H9 (cell line): ENCODE measurements around the gene OR2AK2. TPM values are rescaled to one million over a fixed set of nuclear protein-coding genes. Genes with fewer than 3 reads are reported as not detected.

ENCODE experiments used
- DNase-seq: peaks from one replicate; pipeline ENCODE4 v3.0.0-alpha.2; 2017
- H2AFZ ChIP-seq: one replicate; pipeline ENCODE4 v1.6.1; 2013; ENCODE audit warnings: mild to moderate bottlenecking, low read length, control low read depth, moderate library complexity
- H2AK5ac ChIP-seq: 2 replicates; pipeline ENCODE4 v1.6.1; 2013; ENCODE audit warnings: low read length, control low read depth, mixed read lengths; ENCODE audit not compliant: insufficient read length
- H2BK120ac ChIP-seq: one replicate; pipeline ENCODE4 v1.6.1; 2013; ENCODE audit warnings: low read depth, mild to moderate bottlenecking, low read length, control low read depth, inconsistent platforms; ENCODE audit not compliant: poor library complexity, severe bottlenecking
- H2BK12ac ChIP-seq: 2 replicates; pipeline ENCODE4 v1.6.1; 2013; ENCODE audit warnings: low read length, control low read depth, mixed read lengths, low read depth; ENCODE audit not compliant: insufficient read length
- H2BK15ac ChIP-seq: 2 replicates; pipeline ENCODE4 v1.6.1; 2013; ENCODE audit warnings: low read depth, low read length, control low read depth
- H2BK20ac ChIP-seq: one replicate; pipeline ENCODE4 v1.6.1; 2013; ENCODE audit warnings: low read depth, mild to moderate bottlenecking, low read length, control low read depth, inconsistent platforms; ENCODE audit not compliant: poor library complexity, severe bottlenecking
- H2BK5ac ChIP-seq: 2 replicates; pipeline ENCODE4 v1.6.1; 2013; ENCODE audit warnings: low read length, control low read depth, mixed read lengths; ENCODE audit not compliant: insufficient read length
- H3K14ac ChIP-seq: 2 replicates; pipeline ENCODE4 v1.6.1; 2013; ENCODE audit warnings: low read length, control low read depth; ENCODE audit not compliant: insufficient read depth
- H3K18ac ChIP-seq: 2 replicates; pipeline ENCODE4 v1.6.1; 2013; ENCODE audit warnings: low read depth, mild to moderate bottlenecking, mixed read lengths, low read length, control low read depth; ENCODE audit not compliant: insufficient read length
- H3K23ac ChIP-seq: 2 replicates; pipeline ENCODE4 v1.6.1; 2013; ENCODE audit warnings: low read length, control low read depth, mixed read lengths, low read depth; ENCODE audit not compliant: insufficient read length
- H3K23me2 ChIP-seq: 2 replicates; pipeline ENCODE4 v1.6.1; 2013; ENCODE audit warnings: low read depth, mild to moderate bottlenecking, mixed read lengths, low read length, control low read depth; ENCODE audit not compliant: insufficient read length, poor library complexity, severe bottlenecking
- H3K27ac ChIP-seq: 2 replicates; pipeline ENCODE4 v1.5.1; 2013; ENCODE audit warnings: low read length, control low read depth, mixed read lengths, low read depth; ENCODE audit not compliant: insufficient read length
- H3K27me3 ChIP-seq: 2 replicates; pipeline ENCODE4 v1.6.1; 2013; ENCODE audit warnings: low read length, control low read depth, inconsistent platforms; ENCODE audit not compliant: insufficient read depth
- H3K4ac ChIP-seq: 2 replicates; pipeline ENCODE4 v1.6.1; 2013; ENCODE audit warnings: low read depth, mild to moderate bottlenecking, control low read depth, inconsistent platforms, low read length, moderate library complexity
- H3K4me1 ChIP-seq: 2 replicates; pipeline ENCODE4 v1.6.1; 2013; ENCODE audit warnings: low read length, control low read depth, inconsistent platforms; ENCODE audit not compliant: insufficient read depth
- H3K4me2 ChIP-seq: 2 replicates; pipeline ENCODE4 v1.6.1; 2013; ENCODE audit warnings: low read length, control low read depth, mixed read lengths; ENCODE audit not compliant: insufficient read length, insufficient read depth
- H3K56ac ChIP-seq: 2 replicates; pipeline ENCODE4 v1.6.1; 2013; ENCODE audit warnings: low read depth, mild to moderate bottlenecking, mixed read lengths, low read length, control low read depth; ENCODE audit not compliant: insufficient read length
- H3K79me1 ChIP-seq: 2 replicates; pipeline ENCODE4 v1.6.1; 2013; ENCODE audit warnings: low read depth, mild to moderate bottlenecking, moderate library complexity, low read length, control low read depth, inconsistent platforms; ENCODE audit not compliant: insufficient read depth, poor library complexity, severe bottlenecking
- H3K79me2 ChIP-seq: 2 replicates; pipeline ENCODE4 v1.6.1; 2013; ENCODE audit warnings: low read length, control low read depth, inconsistent platforms; ENCODE audit not compliant: insufficient read depth
- H3K9ac ChIP-seq: 2 replicates; pipeline ENCODE4 v1.6.1; 2013; ENCODE audit warnings: low read length, control low read depth, mixed read lengths; ENCODE audit not compliant: insufficient read length; ENCODE audit errors: extremely low read depth
- H3K9me3 ChIP-seq: one replicate; pipeline ENCODE4 v1.6.1; 2013; ENCODE audit warnings: low read depth, low read length, inconsistent platforms; ENCODE audit not compliant: control insufficient read depth
- H3T11ph ChIP-seq: one replicate; pipeline ENCODE4 v1.6.1; 2013; ENCODE audit warnings: mild to moderate bottlenecking, low read length, control low read depth, inconsistent platforms
- H4K20me1 ChIP-seq: one replicate; pipeline ENCODE4 v1.6.1; 2013; ENCODE audit not compliant: control insufficient read depth, insufficient read length, insufficient read depth
- H4K5ac ChIP-seq: 2 replicates; pipeline ENCODE4 v1.6.1; 2013; ENCODE audit warnings: low read depth, mild to moderate bottlenecking, mixed read lengths, low read length, control low read depth; ENCODE audit not compliant: insufficient read length
- H4K8ac ChIP-seq: replicated peaks from 2 replicates; pipeline ENCODE4 v1.6.1; 2013; ENCODE audit warnings: low read length, control low read depth, mixed read lengths, low read depth; ENCODE audit not compliant: insufficient read length
- H4K91ac ChIP-seq: 2 replicates; pipeline ENCODE4 v1.6.1; 2013; ENCODE audit warnings: low read depth, mild to moderate bottlenecking, moderate library complexity, mixed read lengths, low read length, control low read depth; ENCODE audit not compliant: insufficient read length
- H3K27ac Mint-ChIP-seq, 3 experiments: 2 replicates in 2 of 3; 3 replicates in 1 of 3; pipeline ENCODE4 v1.8.0; 2020 to 2021; ENCODE audit warnings: mixed read lengths in 3 of 3, mild to moderate bottlenecking in 1 of 3, moderate library complexity in 1 of 3
- H3K27me3 Mint-ChIP-seq: 2 replicates; pipeline ENCODE4 v1.8.0; 2021; ENCODE audit warnings: low read depth, mild to moderate bottlenecking, moderate library complexity, mixed read lengths
- H3K36me3 Mint-ChIP-seq, 3 experiments: 2 replicates in 2 of 3; 3 replicates in 1 of 3; pipeline ENCODE4 v1.8.0; 2020 to 2021; ENCODE audit warnings: low read depth in 3 of 3, mixed read lengths in 3 of 3; ENCODE audit not compliant: insufficient read depth in 1 of 3
- H3K4me1 Mint-ChIP-seq, 2 experiments: 2 replicates each; pipeline ENCODE4 v1.8.0; 2020; ENCODE audit warnings: mixed read lengths in 2 of 2
- H3K4me3 Mint-ChIP-seq, 2 experiments: 2 replicates in 1 of 2; 3 replicates in 1 of 2; pipeline ENCODE4 v1.8.0; 2020 to 2021; ENCODE audit warnings: mild to moderate bottlenecking in 2 of 2, mixed read lengths in 2 of 2, moderate library complexity in 1 of 2
- H3K9me3 Mint-ChIP-seq, 2 experiments: 2 replicates in 1 of 2; 3 replicates in 1 of 2; pipeline ENCODE4 v1.8.0; 2020; ENCODE audit warnings: mild to moderate bottlenecking in 2 of 2, mixed read lengths in 2 of 2, moderate library complexity in 1 of 2
- WGBS: extraction: QIAGEN DNeasy Blood & Tissue Kit; methylation state at CpG from one replicate; pipeline ENCODE4 v1.1.7; 2013; ENCODE audit warnings: missing lambda C conversion rate, low lambda C conversion rate, mixed read lengths; ENCODE audit not compliant: insufficient read length; ENCODE audit errors: extremely low coverage; 5-methylcytosine and 5-hydroxymethylcytosine counted together
- total RNA-seq: library from RNA; stranded (reverse); gene quantifications from 2 replicates; pipeline ENCODE4 v1.2.1, GENCODE V29; 2021
- TF ChIP-seq, protein P1 (sequence below): fragments of 200-600 bp; sonication (generic); conservative IDR thresholded peaks from 3 replicates; pipeline ENCODE4 v1.8.0; 2021; ENCODE audit warnings: antibody characterized with exemption, mild to moderate bottlenecking

Gene OR2AK2
- total RNA-seq, 1 experiment from 2014 or later: not detected

DNA sequence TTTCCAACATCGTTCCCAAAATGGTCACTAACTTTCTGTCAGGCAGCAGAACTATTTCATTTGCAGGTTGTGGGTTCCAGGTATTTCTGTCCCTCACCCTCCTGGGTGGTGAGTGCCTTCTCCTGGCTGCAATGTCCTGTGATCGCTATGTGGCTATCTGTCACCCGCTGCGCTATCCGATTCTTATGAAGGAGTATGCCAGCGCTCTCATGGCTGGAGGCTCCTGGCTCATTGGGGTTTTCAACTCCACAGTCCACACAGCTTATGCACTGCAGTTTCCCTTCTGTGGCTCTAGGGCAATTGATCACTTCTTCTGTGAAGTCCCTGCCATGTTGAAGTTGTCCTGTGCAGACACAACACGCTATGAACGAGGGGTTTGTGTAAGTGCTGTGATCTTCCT lies 31.0 kb upstream of the OR2AK2 start:
- Histone ChIP-seq H3T11ph (no peak overlapping the region), H3K9me3 (peaks cover 4% of the 10 kb centered on the region), H3K27me3 (no peaks in the 10 kb centered on the region), H3K14ac (no peak overlapping the region), H3K23me2 (no peaks in the 10 kb centered on the region), H4K8ac (no peak overlapping the region), H2BK15ac (no peak overlapping the region), H2AFZ (no peak overlapping the region), H3K23ac (no peak overlapping the region), H4K20me1 (no peaks in the 10 kb centered on the region), H4K5ac (no peak overlapping the region), H3K9ac (no peak overlapping the region), H3K79me2 (no peaks in the 10 kb centered on the region), H2BK120ac (no peak overlapping the region), H3K18ac (no peak overlapping the region), H2BK5ac (no peak overlapping the region), H2BK12ac (no peak overlapping the region), H3K56ac (no peak overlapping the region), H3K79me1 (no peaks in the 10 kb centered on the region), H3K4me2 (no peak overlapping the region), H4K91ac (no peak overlapping the region), H2AK5ac (no peak overlapping the region), H2BK20ac (no peak overlapping the region), H3K4me1 (no peaks in the 10 kb centered on the region), H3K4ac (no peak overlapping the region), H3K27ac (no peak overlapping the region)
- no peak for DNase-seq
- WGBS: no CpG with 5 or more reads among the region's 8 CpGs
- Mint-ChIP-seq H3K27me3 (peaks cover 1% of the 10 kb centered on the region; the same call in 1 of the 2 replicates), H3K4me3 (no peak overlapping the region), H3K4me1 (no peaks in the 10 kb centered on the region), H3K36me3 (peaks cover 8 to 11% (median 9%) of the 10 kb centered on the region in 3 experiments; a peak in 4 of 7 replicates), H3K9me3 (peaks cover 64 to 67% of the 10 kb centered on the region in 2 experiments), H3K27ac (no peak overlapping the region)
- TF ChIP-seq, protein P1, sequence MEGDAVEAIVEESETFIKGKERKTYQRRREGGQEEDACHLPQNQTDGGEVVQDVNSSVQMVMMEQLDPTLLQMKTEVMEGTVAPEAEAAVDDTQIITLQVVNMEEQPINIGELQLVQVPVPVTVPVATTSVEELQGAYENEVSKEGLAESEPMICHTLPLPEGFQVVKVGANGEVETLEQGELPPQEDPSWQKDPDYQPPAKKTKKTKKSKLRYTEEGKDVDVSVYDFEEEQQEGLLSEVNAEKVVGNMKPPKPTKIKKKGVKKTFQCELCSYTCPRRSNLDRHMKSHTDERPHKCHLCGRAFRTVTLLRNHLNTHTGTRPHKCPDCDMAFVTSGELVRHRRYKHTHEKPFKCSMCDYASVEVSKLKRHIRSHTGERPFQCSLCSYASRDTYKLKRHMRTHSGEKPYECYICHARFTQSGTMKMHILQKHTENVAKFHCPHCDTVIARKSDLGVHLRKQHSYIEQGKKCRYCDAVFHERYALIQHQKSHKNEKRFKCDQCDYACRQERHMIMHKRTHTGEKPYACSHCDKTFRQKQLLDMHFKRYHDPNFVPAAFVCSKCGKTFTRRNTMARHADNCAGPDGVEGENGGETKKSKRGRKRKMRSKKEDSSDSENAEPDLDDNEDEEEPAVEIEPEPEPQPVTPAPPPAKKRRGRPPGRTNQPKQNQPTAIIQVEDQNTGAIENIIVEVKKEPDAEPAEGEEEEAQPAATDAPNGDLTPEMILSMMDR: no peak
